Endothelial cell of umbilical vein (primary cell): Measurements from ENCODE around the gene FBXW4. TPM values are rescaled to one million over a fixed set of nuclear protein-coding genes. Genes with fewer than 3 reads are reported as not detected.
A peak's percentile ranks its signal among the peaks of the same experiment; 100 is the strongest.

Experiments
- BruUV-seq: library from RNA; stranded (reverse); fragments of 400-500 nt; replicated peaks from 2 replicates; lab custom pipeline; 2021; lab: Mats Ljungman, UMichigan
- CTCF ChIA-PET: fragments of 300-600, 350-600 bp; sonication (Branson Sonifier 250); formaldehyde crosslinking; loops from one replicate; lab custom pipeline; 2021; ENCODE audit warnings: antibody characterized with exemption, inconsistent platforms; lab: Charles Lee
- POLR2A ChIA-PET: fragments of 300-600, 350-600 bp; sonication (Branson Sonifier 250); formaldehyde crosslinking; loops from one replicate; lab custom pipeline; 2021; ENCODE audit warnings: antibody characterized with exemption, inconsistent platforms; lab: Charles Lee
- DNase-seq: peaks from one replicate; pipeline ENCODE4 v3.0.0-alpha.2; 2011; ENCODE audit warnings: low read depth, low spot score
- FAIRE-seq: peaks from 2 replicates; lab custom pipeline; 2011; peaks lifted over from hg19 to GRCh38; lab: Jason Lieb, UNC
- H2AFZ ChIP-seq: 2 replicates; pipeline ENCODE4 v1.6.0; 2012; ENCODE audit warnings: low read depth, low read length, control low read depth, inconsistent platforms
- H3K27ac ChIP-seq: 2 replicates; pipeline ENCODE4 v1.5.1; 2011; ENCODE audit warnings: low read depth, mild to moderate bottlenecking, control low read depth, low read length, moderate library complexity; ENCODE audit not compliant: insufficient read depth
- H3K27me3 ChIP-seq, 2 experiments: 2 replicates each; pipeline versions ENCODE4 v1.6.0 to v1.6.1; 2011; ENCODE audit warnings: low read length in 2 of 2, mixed read lengths in 1 of 2; ENCODE audit not compliant: control insufficient read depth in 2 of 2, insufficient read depth in 2 of 2
- H3K36me3 ChIP-seq, 2 experiments: 2 replicates in 1 of 2; 3 replicates in 1 of 2; pipeline ENCODE4 v1.5.1; 2011; ENCODE audit warnings: low read length in 2 of 2, mild to moderate bottlenecking in 1 of 2, moderate library complexity in 1 of 2; ENCODE audit not compliant: control insufficient read depth in 2 of 2, insufficient read depth in 2 of 2; ENCODE audit errors: extremely low read depth in 1 of 2
- H3K4me1 ChIP-seq: 3 replicates; pipeline ENCODE4 v1.5.1; 2011; ENCODE audit warnings: mild to moderate bottlenecking, low read length; ENCODE audit not compliant: control insufficient read depth, insufficient read depth; ENCODE audit errors: extremely low read depth
- H3K4me2 ChIP-seq: 2 replicates; pipeline ENCODE4 v1.6.1; 2011; ENCODE audit warnings: low read length, control low read depth, mixed read lengths; ENCODE audit not compliant: insufficient read depth
- H3K4me3 ChIP-seq, 3 experiments: fragments of 200-600 bp in 1 of 3; sonication (generic), shearing (Covaris generic) in 1 of 3; replicated peaks in 1 of 3; 2 replicates each; pipeline ENCODE4 v1.5.1; 2011 to 2016; ENCODE audit warnings: control low read depth in 3 of 3, low read length in 3 of 3, mild to moderate bottlenecking in 2 of 3, inconsistent platforms in 1 of 3, low read depth in 1 of 3, moderate library complexity in 1 of 3; ENCODE audit not compliant: insufficient read depth in 1 of 3
- H3K79me2 ChIP-seq: 2 replicates; pipeline ENCODE4 v1.6.0; 2012; ENCODE audit warnings: low read length, inconsistent platforms; ENCODE audit not compliant: control insufficient read depth, insufficient read depth
- H3K9ac ChIP-seq: replicated peaks from 2 replicates; pipeline ENCODE3; 2011; ENCODE audit warnings: low read length, control low read depth; ENCODE audit not compliant: insufficient read depth; ENCODE audit errors: extremely low read depth
- H3K9me1 ChIP-seq: replicated peaks from 3 replicates; pipeline ENCODE4 v1.6.0; 2011; ENCODE audit warnings: mild to moderate bottlenecking, low read length; ENCODE audit not compliant: control insufficient read depth, insufficient read depth; ENCODE audit errors: extremely low read depth
- H3K9me3 ChIP-seq: replicated peaks from 2 replicates; pipeline ENCODE4 v1.5.1; 2012; ENCODE audit warnings: low read length, inconsistent platforms; ENCODE audit not compliant: control insufficient read depth, insufficient read depth
- H4K20me1 ChIP-seq: replicated peaks from 2 replicates; pipeline ENCODE3; 2011; ENCODE audit warnings: mild to moderate bottlenecking, low read length; ENCODE audit not compliant: control insufficient read depth, insufficient read depth; ENCODE audit errors: extremely low read depth
- EZH2 ChIP-seq: IDR thresholded peaks from 2 replicates; pipeline ENCODE4 v1.6.1; 2012; ENCODE audit warnings: borderline replicate concordance, low read depth, mild to moderate bottlenecking, moderate library complexity, low read length, inconsistent platforms; ENCODE audit not compliant: severe bottlenecking
- FOS ChIP-seq: IDR thresholded peaks from 2 replicates; pipeline ENCODE4 v1.6.1; 2011; ENCODE audit warnings: mild to moderate bottlenecking, low read length, moderate library complexity, borderline replicate concordance; ENCODE audit not compliant: insufficient read depth
- GATA2 ChIP-seq: IDR thresholded peaks from 2 replicates; pipeline ENCODE4 v1.7.0; 2011; ENCODE audit warnings: low read depth, mild to moderate bottlenecking, moderate library complexity, mixed read lengths, low read length; ENCODE audit not compliant: insufficient read length, insufficient read depth
- JUN ChIP-seq: IDR thresholded peaks from 2 replicates; pipeline ENCODE4 v1.6.1; 2011; ENCODE audit warnings: borderline replicate concordance, low read depth; ENCODE audit not compliant: insufficient read length, insufficient read depth
- MYC ChIP-seq: IDR thresholded peaks from one replicate; pipeline ENCODE4 v1.6.1; 2011; ENCODE audit warnings: mild to moderate bottlenecking, low read depth, low read length
- dilution Hi-C: fragments of 300-500 bp; cut with MboI; formaldehyde crosslinking; loops from one replicate; pipeline ENCODE4 v1.15.0; 2019; ENCODE audit warnings: low sequenced_read_pairs; ENCODE audit not compliant: extremely low pct_ligation_motif_present
- intact Hi-C: fragments of 100-400 bp; cut with micrococcal nuclease; formaldehyde crosslinking; loops from one replicate; pipeline ENCODE4 v1.10.0; 2022
- polyA plus RNA-seq, 4 experiments: library from polyadenylated mRNA; depleted of rRNA in 3 of 4; stranded (reverse) in 3 of 4; unstranded in 1 of 4; fragments of >200 nt; gene quantifications; 2 replicates each; pipeline versions ENCODE4 v1.2.1 to v1.2.3, GENCODE V29; 2011 to 2012; ENCODE audit warnings: missing spikeins in 1 of 4
- total RNA-seq: library from RNA; stranded (reverse); gene quantifications from 2 replicates; pipeline ENCODE4 v1.2.3, GENCODE V29; 2021
- TF ChIP-seq, protein P1 (sequence below), 2 donors: IDR thresholded peaks; 1 replicate in 1 of 2; 2 replicates in 1 of 2; pipeline ENCODE4 v1.5.1; 2011; ENCODE audit warnings: low read length in 2 of 2, mild to moderate bottlenecking in 2 of 2, moderate library complexity in 2 of 2, control low read depth in 1 of 2, inconsistent platforms in 1 of 2, low read depth in 1 of 2; ENCODE audit not compliant: insufficient read depth in 1 of 2; ENCODE audit errors: extremely low read depth in 1 of 2

Gene FBXW4
- total and polyA plus RNA-seq, 2 donors (not counting 3 experiments of a cell fraction or from before 2014, with no cell fraction given): 20.8 to 21.1 TPM

DNA sequence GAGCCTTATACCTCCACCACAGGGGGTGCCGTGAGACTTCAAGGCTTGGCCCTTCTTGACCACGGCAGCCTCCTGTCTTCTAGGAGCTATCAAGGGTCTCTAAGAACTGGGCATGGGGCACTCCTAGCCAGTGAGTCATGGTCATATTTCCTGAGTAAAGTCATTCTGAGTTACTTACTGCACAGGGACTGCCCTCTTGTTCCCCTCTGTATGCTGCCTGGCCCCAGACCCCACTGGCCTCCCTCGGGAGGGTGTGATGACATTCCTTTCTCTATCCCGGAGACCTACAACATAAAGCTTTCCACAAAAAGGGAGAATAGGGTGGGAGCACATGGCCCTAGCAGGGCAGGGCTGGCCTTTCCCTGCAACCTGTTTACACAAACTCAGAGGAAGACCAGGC is 85.5 kb downstream of the FBXW4 start:
- H3K9me1 ChIP-seq: no peaks in the 10 kb centered on the region
- H3K9me3 ChIP-seq: no peaks in the 10 kb centered on the region
- peaks cover 7% of the 10 kb centered on the region for H3K4me1 ChIP-seq
- CTCF ChIA-PET: interaction anchor here (1.0 to 1.4 kb wide), 4 partner anchors 13 to 172 kb away, joined by 3 to 5 read pairs (median 4); no protein-coding TSS in a partner anchor
- no peaks in the 10 kb centered on the region for H3K79me2 ChIP-seq
- FAIRE-seq: peak; percentile 67
- H2AFZ ChIP-seq: no peak overlapping the region
- no peak overlapping the region for H3K9ac ChIP-seq
- no peak overlapping the region for H3K4me2 ChIP-seq
- intact Hi-C loops (loop anchor here (10.0 kb wide), 1 partner anchor 465 kb away; no protein-coding TSS in a partner anchor), dilution Hi-C loops (no loop called here)
- H3K36me3 ChIP-seq: peaks cover 0 to 11% of the 10 kb centered on the region in 2 experiments
- no peak overlapping the region for H3K27ac ChIP-seq
- no peak overlapping the region for H3K4me3 ChIP-seq
- no TSS peak for BruUV-seq
- no peaks in the 10 kb centered on the region for H3K27me3 ChIP-seq
- DNase-seq: peak; percentile 24
- POLR2A ChIA-PET: no interaction called here
- no peak for TF ChIP-seq FOS
- no peak for TF ChIP-seq GATA2
- TF ChIP-seq EZH2: no peak
- H4K20me1 ChIP-seq: no peaks in the 10 kb centered on the region

DNA sequence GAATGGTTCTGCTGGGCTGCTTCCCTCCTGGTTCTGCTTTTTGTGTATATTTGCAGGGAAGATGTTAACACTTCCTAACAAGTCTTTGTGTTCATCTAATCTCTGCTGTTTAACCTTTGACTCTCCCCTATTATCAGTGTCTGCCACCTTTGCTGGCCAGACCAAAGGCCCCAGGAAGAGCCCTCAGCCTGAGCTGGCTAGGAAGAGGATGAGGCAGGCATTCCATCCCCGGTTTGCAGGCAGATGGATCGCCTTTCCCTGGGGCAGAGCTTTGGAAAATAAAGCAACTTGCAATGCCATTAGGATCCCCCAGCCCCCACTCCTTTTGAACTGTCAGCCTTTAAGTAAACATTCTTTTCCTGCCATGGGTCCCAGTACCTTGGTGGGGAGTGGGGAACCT is 87.8 kb downstream of the FBXW4 start:
- Histone ChIP-seq H2AFZ (no peak overlapping the region), H4K20me1 (no peaks in the 10 kb centered on the region), H3K9me3 (no peaks in the 10 kb centered on the region), H3K79me2 (no peaks in the 10 kb centered on the region), H3K27ac (no peak overlapping the region), H3K9me1 (no peaks in the 10 kb centered on the region), H3K27me3 (no peaks in the 10 kb centered on the region), H3K4me1 (peaks cover 7% of the 10 kb centered on the region), H3K36me3 (peaks cover 0 to 11% of the 10 kb centered on the region in 2 experiments), H3K4me2 (no peak overlapping the region), H3K4me3 (no peak overlapping the region), H3K9ac (no peak overlapping the region)
- TF ChIP-seq MYC (no peak), JUN (no peak)
- TF ChIP-seq, protein P1, sequence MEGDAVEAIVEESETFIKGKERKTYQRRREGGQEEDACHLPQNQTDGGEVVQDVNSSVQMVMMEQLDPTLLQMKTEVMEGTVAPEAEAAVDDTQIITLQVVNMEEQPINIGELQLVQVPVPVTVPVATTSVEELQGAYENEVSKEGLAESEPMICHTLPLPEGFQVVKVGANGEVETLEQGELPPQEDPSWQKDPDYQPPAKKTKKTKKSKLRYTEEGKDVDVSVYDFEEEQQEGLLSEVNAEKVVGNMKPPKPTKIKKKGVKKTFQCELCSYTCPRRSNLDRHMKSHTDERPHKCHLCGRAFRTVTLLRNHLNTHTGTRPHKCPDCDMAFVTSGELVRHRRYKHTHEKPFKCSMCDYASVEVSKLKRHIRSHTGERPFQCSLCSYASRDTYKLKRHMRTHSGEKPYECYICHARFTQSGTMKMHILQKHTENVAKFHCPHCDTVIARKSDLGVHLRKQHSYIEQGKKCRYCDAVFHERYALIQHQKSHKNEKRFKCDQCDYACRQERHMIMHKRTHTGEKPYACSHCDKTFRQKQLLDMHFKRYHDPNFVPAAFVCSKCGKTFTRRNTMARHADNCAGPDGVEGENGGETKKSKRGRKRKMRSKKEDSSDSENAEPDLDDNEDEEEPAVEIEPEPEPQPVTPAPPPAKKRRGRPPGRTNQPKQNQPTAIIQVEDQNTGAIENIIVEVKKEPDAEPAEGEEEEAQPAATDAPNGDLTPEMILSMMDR (IDR thresholded peaks at IDR 0.05; ENCODE audit: extremely low read depth in 1 of 2, insufficient read depth in 1 of 2, low read depth in 1 of 2, low read length in 2 of 2): no peak
- POLR2A ChIA-PET: no interaction called here
- intact Hi-C loops (loop anchor here (10.0 kb wide), 1 partner anchor 468 kb away; no protein-coding TSS in a partner anchor), dilution Hi-C loops (no loop called here)
- FAIRE-seq: no peak
- BruUV-seq: no TSS peak
- DNase-seq: no peak
- CTCF ChIA-PET: interaction anchor here (0.6 to 1.9 kb wide), 3 partner anchors 174 to 229 kb away, joined by 3 to 10 read pairs (median 4); no protein-coding TSS in a partner anchor
